Activated effector memory CD4-positive, alpha-beta T cell treated with anti-CD3 and anti-CD28 coated beads, Interleukin-2, amount 50 U/mL, for 16 hours (primary cell): Measurements from ENCODE around the gene ADCYAP1.
"Not testable (repeated sequence)": the region's sequence is repeated elsewhere in the genome, so short reads cannot be mapped to it uniquely, and the experiment has no call there.

Experiments used
- DNase-seq: peaks from one replicate; pipeline ENCODE4 v3.0.0-alpha.2; 2020

Gene ADCYAP1

GRCh38 chr18:904218-905090 lies at the start of gene ADCYAP1:
ADCYAP1 (plus strand) TSS chr18:904871; CDS start chr18:905387, 516 bp downstream.
- no peak for DNase-seq

DNA sequence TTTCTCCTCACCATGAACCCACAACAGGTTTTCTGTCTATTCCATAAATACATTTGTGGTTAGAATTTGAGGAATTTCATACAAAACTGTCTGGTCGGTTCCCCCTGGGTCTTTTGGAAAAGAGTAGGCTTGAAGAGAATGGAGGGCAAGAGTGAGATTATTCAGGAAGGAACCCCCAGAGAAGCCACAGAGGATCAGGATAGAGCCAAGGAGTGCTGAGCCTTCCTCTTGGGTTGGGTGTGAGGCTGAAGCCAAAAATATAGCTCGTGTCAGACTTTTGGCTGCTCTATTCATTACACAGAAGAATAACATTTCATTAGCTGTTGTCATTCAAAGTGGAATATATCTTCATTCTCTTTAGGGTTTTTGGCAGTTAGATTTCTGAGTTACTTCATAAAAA lies 46.7 kb upstream of the ADCYAP1 start:
- DNase-seq: no peak

GRCh38 chr18:864872-865273 lies 39.8 kb upstream of the ADCYAP1 start:
- peak; percentile 83 for DNase-seq

DNA sequence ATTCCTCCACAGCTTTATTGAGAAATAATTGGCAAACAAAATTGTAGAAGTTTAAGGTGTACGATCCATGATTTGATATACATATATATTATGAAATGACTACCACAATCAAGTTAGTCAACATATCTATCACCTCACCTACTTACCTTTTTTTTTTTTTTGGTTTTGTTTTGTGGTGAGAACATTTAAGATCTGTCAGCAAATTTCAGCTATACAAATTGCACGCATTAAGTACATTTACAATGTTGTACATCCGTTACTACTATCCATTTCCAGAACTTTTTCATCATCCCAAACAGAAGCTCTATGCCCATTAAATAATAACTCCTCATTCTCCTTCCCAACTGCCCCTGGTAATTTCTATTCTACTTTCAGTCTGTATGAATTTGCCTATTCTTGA lies 37.4 kb upstream of the ADCYAP1 start:
- no peak for DNase-seq

- DNase-seq: not testable (repeated sequence)
These were observed 31.2 kb upstream of the ADCYAP1 start for GRCh38 chr18:873426-873825.

- no peak for DNase-seq
These were observed 28.8 kb upstream of the ADCYAP1 start for GRCh38 chr18:875912-876311.

GRCh38 chr18:877238-877637 lies 27.4 kb upstream of the ADCYAP1 start:
- DNase-seq: no peak

- no peak for DNase-seq
These were observed 18.6 kb upstream of the ADCYAP1 start for GRCh38 chr18:886076-886475.

GRCh38 chr18:887716-888115 lies 17.0 kb upstream of the ADCYAP1 start:
- DNase-seq: no peak

GRCh38 chr18:892316-892715 lies 12.4 kb upstream of the ADCYAP1 start:
- no peak for DNase-seq

GRCh38 chr18:896315-896714 lies 8.4 kb upstream of the ADCYAP1 start:
- no peak for DNase-seq

DNA sequence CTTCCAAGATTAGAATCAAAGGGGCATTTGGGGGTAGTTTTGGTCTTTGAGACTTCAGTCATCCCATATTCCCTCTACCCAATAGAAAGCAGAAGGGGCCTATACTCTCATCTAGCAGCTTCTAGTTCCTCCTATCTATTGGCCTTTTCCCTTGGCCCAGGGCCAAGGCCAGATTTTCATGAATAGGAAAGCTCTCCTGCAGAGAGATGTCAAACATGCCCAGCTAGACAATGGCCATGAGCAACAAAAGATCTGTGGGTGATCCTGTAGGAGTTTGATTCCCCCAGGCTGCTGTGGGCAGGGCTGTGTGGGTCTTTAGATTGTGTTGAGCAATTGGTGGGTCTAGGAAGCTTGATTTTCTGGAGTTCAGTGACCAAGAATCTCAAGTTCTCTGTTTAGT lies 2.9 kb upstream of the ADCYAP1 start:
- no peak for DNase-seq

DNA sequence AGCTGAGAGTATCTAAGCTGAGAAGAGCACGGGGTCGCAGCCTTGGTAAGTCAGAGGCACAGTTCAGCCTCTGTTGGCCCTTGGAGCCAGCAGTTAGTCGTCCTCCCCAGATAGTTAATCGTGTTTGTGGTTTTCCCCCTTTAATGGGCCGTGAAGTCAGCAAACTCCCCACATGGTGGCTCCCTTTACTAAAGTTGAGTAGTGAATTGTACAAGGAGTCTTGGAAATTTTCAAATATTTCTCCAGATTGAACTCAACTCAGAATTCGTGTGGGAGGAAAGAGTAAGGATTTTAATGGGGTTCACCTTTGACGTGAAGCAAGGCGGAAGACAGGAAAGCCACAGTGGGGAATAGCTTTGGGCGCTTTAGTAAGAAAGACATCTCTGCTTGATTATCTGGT lies 2.4 kb upstream of the ADCYAP1 start:
- no peak for DNase-seq

DNA sequence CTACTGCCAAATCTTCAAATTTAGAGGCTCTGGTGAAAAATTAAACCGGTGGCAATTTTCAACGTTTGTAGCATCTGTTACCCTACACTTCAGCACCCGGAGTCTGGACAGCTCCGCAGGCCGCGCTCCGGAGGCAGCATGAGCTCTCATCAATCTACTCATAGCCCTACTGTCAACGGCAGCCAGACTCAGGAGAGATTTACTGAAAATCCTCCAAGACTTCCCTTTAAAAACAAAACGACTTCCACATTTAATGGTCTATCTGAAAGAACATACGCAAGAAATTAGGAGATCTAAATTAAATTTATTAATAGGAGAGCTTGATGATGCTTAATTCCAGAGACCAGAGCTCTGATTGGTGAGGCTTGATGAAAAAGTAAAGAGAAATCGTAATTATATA lies 970 bp upstream of the ADCYAP1 start:
- DNase-seq: no peak

DNA sequence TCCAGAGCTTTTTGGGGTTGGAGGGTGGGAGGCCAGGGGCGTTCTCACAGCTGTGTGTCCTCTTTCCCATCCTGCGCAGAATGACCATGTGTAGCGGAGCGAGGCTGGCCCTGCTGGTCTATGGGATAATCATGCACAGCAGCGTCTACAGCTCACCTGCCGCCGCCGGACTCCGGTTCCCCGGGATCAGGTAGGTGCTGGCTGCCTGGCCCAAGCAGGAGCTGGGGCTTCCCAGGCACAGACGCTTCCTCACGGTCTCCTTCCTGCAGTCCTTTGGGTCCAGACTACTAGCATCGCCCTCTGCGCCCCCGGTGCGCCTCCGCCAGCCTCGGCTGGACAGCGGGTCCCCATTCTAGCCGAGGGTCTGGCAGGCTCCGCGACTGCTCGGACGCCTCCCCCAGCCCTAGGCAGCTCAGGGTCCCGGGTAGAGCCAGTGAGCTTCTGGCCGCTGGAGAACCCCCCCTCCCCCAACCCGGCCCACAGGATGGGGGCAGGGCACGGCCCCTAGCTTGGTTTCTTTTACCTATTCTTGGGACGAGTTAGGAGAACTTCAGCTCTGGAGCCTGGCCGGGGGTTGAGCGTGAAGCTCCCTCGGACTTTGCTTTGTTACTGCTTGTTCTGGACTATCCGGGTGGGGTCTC lies 756 bp downstream of the ADCYAP1 start:
- no peak for DNase-seq

DNA sequence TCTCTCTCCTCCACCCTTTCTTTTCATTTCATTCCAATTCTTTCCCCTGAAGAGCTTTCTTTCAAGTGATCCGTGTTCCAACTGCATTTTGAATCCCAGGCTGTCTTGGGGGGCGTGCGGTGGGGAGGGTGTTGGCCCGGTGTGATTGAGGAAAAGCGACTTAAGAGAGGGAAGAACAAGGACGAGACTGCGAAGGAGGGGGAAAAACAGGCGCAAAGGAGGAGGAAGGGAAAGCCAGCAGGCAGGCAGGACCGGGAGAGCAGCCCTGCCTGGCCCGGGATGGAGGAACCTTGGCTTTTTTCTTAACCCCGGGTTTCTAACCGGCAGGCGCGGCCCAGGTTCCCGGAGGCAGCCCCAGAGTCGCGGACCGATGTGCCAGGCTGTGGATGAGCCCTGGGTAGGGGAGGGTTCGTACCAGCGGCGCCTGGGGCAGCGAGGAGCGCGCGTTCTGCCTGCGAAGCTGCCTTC lies 1.3 kb downstream of the ADCYAP1 start:
- DNase-seq: no peak

DNA sequence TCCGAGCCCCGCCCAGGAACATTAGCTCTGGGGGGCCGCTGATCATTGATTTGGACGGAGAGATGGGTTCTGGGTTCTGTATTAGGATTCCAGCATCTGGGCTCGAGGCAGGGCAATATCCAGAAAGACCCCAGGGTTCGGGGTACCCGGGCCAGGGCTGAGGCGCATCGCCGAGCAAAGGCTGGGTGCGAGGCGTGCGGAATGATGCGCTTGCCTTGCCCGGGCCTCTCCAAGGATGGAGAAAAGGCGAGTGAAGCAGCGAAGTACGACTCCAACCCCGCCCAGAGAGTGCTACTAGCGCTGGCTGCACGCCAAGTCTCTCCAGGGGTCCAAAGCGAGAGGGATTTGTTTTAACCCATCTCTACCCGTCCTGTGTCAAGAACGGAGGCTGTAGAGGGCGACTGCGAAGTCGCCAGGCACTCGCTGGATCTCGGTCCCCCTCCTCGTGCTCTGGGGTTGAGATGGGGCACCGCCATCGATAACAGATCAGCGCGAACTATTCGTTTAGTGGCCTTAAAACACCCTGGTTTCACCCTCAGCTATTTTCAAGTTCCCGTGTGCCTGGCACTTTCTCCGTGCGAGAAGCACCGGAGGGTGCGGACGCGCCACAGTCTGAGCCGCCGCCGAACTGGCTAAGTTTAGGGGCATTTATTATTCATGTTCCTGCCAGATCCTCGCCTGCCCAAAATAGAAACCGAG lies 1.9 kb downstream of the ADCYAP1 start:
- no peak for DNase-seq

DNA sequence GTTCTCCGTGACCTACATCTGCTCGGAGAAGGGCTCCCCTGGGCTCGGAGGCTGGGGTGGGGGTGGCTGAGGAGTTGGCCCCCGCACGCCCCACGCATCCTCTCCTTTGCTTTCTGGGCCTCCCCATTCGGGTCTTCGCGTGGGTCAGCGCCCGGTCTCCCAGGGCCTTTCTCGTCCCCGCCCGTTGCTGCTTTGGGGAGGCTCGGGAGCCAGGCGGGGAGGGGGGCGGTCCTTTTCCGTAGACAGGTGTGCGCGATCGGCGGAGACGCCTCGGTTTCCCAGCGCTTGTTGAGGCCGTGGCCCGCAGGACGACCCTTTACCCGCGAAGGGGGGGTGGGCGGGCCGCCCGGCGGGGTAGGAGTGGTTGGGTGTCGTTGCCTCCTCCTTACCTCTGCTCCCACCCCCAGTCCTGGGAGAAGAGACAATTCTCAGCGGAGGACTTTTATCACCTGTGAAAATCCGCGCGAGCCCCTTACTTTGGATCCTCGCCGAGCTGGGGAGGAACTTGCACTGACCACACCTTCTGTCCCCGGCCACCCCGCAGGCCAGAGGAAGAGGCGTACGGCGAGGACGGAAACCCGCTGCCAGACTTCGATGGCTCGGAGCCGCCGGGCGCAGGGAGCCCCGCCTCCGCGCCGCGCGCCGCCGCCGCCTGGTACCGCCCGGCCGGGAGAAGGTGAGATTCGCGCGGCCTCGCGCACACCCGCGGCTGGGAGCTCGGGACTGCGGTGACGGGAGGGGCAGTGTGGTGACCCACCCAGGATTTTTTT lies 2.6 kb downstream of the ADCYAP1 start:
- no peak for DNase-seq

GRCh38 chr18:907885-908757 lies 3.5 kb downstream of the ADCYAP1 start:
- DNase-seq: no peak

DNA sequence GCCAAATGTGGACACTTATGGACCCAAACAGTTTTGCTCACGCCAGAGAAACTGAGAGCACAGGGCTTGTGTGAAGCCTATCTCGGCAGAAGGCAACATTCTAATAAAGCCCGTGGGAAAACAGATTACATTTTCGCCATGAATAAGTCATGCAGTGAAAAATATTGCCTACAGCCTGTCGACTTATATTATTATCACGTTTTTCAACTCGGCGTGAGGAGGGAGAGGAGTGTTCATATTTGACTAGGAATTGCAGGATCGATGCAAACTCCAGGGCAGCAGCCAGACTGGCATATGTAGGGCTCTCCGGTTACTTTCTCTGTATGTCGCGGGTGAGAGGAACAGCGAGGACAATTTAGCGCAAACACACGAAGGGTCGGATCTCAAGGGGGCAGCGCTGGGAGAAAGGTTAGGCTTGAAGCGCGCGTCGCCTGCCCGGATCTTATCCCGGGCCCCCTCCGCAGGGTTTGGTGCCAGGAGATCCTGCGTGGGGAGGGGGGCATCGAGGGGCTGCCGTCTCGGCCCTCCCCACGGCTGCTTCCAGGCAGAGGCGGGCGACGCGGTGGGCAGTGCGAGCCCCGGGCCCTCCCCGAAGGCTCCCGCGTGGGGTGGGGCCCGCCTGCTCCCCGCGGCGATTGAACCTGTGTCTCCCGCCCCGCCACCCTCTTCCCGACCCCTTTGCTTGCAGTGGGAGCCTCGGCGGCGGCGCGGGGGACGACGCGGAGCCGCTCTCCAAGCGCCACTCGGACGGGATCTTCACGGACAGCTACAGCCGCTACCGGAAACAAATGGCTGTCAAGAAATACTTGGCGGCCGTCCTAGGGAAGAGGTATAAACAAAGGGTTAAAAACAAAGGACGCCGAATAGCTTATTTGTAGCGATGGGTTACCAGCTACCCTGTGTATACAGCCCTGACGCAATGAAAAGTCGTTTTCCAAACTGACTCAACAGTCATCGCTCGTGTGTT lies 4.4 kb downstream of the ADCYAP1 start:
- no peak for DNase-seq

DNA sequence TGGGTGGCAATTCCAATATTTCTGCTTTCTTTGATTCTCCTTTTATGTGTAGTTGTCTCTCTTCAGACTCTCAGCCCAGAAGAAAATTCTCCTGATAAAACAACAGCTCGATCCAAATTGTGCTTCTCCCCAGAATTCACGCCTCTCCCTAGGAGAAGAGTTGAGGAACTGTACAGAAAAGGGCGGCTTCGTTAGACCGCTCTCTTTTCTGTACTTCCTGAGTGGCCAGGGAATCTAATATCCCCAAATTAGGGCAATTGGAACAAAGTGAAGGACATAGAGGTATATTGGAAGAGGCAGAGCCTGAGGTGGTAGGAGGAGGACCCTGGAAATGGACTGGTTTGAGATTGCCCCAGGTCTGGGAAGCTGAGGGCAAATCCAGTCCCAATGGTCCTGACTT lies 5.6 kb downstream of the ADCYAP1 start:
- DNase-seq: no peak
